HCT116 (cell line): ENCODE results near the gene PTGIS. TPM values are rescaled to one million over a fixed set of nuclear protein-coding genes. Genes with fewer than 3 reads are reported as not detected.

Experiments
- ATAC-seq: fragments of 200-7000 bp; cut with Tn5 transposase; 2 replicates; pipeline ENCODE4 v1.9.1; 2020; ENCODE audit warnings: mild to moderate bottlenecking, moderate library complexity
- BruUV-seq: library from RNA; stranded (reverse); fragments of 400-500 nt; replicated peaks from 2 replicates; lab custom pipeline; 2021; lab: Mats Ljungman, UMichigan
- CTCF ChIA-PET: fragments of 300-600 bp; sonication (Branson Sonifier 250); formaldehyde crosslinking; loops from one replicate; lab custom pipeline; 2021; ENCODE audit warnings: antibody characterized with exemption; lab: Charles Lee
- POLR2A ChIA-PET: fragments of 300-600, 350-600 bp; sonication (Branson Sonifier 250); formaldehyde crosslinking; loops from one replicate; lab custom pipeline; 2021; ENCODE audit warnings: antibody characterized with exemption; lab: Charles Lee
- RAD21 ChIA-PET, 2 experiments: fragments of 300-600 bp; sonication (Branson Sonifier 250); formaldehyde crosslinking; loops; one replicate each; lab custom pipeline; 2023; ENCODE audit warnings: low total read pairs in 2 of 2; ENCODE audit not compliant: uncharacterized antibody in 2 of 2, unreplicated experiment in 2 of 2, low non-redundant PET in 1 of 2; lab: Charles Lee
- DNase-seq: peaks from one replicate; pipeline ENCODE4 v3.0.0-alpha.2; 2010; ENCODE audit warnings: low read depth, low spot score
- H2AFZ ChIP-seq: fragments of 200-600 bp; shearing (Covaris generic), sonication (generic); 2 replicates; pipeline ENCODE4 v1.6.1; 2017; ENCODE audit warnings: low read depth, mixed run types, mixed read lengths, antibody characterized with exemption, low read length; ENCODE audit not compliant: poor library complexity, severe bottlenecking
- H3K27ac ChIP-seq: 2 replicates; pipeline ENCODE4 v1.5.1; 2012; ENCODE audit warnings: low read depth, low read length
- H3K27me3 ChIP-seq: fragments of 200-600 bp; sonication (generic); 2 replicates; pipeline ENCODE4 v1.6.1; 2016; ENCODE audit warnings: mixed run types, low read length, mixed read lengths; ENCODE audit not compliant: insufficient read depth
- H3K36me3 ChIP-seq, 2 experiments: fragments of 200-500 bp in 1 of 2; fragments of 200-600 bp in 1 of 2; sonication (Bioruptor generic) in 1 of 2; sonication (generic) in 1 of 2; 2 replicates each; pipeline versions ENCODE4 v1.5.1 to v1.6.1; 2014 to 2016; ENCODE audit warnings: low read length in 2 of 2, inconsistent platforms in 1 of 2, mixed read lengths in 1 of 2, mixed run types in 1 of 2; ENCODE audit not compliant: insufficient read depth in 2 of 2, control insufficient read depth in 1 of 2
- H3K4me1 ChIP-seq, 2 experiments: fragments of 200-600 bp in 1 of 2; sonication (generic) in 1 of 2; 2 replicates each; pipeline versions ENCODE4 v1.5.1 to v1.6.1; 2012 to 2017; ENCODE audit warnings: low read length in 2 of 2, inconsistent platforms in 1 of 2, mild to moderate bottlenecking in 1 of 2, mixed read lengths in 1 of 2, mixed run types in 1 of 2, moderate library complexity in 1 of 2; ENCODE audit not compliant: insufficient read depth in 2 of 2, control insufficient read depth in 1 of 2
- H3K4me2 ChIP-seq: fragments of 200-600 bp; sonication (generic); 2 replicates; pipeline ENCODE4 v1.6.1; 2017; ENCODE audit warnings: mixed run types, low read length, mixed read lengths
- H3K4me3 ChIP-seq, 2 experiments: fragments of 200-600 bp in 1 of 2; sonication (generic) in 1 of 2; replicated peaks in 1 of 2; 2 replicates each; pipeline ENCODE4 v1.5.1; 2011 to 2016; ENCODE audit warnings: low read length in 2 of 2, control low read depth in 1 of 2, low read depth in 1 of 2, mild to moderate bottlenecking in 1 of 2, mixed read lengths in 1 of 2, mixed run types in 1 of 2
- H3K79me2 ChIP-seq: fragments of 200-600 bp; sonication (generic); 2 replicates; pipeline ENCODE4 v1.6.1; 2017; ENCODE audit warnings: mild to moderate bottlenecking, mixed run types, low read length, moderate library complexity, mixed read lengths; ENCODE audit not compliant: insufficient read depth
- H3K9ac ChIP-seq: fragments of 200-600 bp; sonication (generic); 2 replicates; pipeline ENCODE4 v1.6.1; 2016; ENCODE audit warnings: low read length, mixed read lengths
- H3K9me2 ChIP-seq: fragments of 200-600 bp; sonication (generic), shearing (Covaris generic); 2 replicates; pipeline ENCODE4 v1.6.1; 2017; ENCODE audit warnings: mixed run types, mild to moderate bottlenecking, moderate library complexity; ENCODE audit not compliant: insufficient read depth
- H3K9me3 ChIP-seq, 2 experiments: fragments of 200-500 bp in 1 of 2; fragments of 200-600 bp in 1 of 2; sonication (Bioruptor generic) in 1 of 2; sonication (generic) in 1 of 2; 2 replicates each; pipeline ENCODE4 v1.6.1; 2014 to 2017; ENCODE audit warnings: low read length in 2 of 2, mixed read lengths in 2 of 2, inconsistent platforms in 1 of 2, low read depth in 1 of 2, mild to moderate bottlenecking in 1 of 2, mixed run types in 1 of 2, moderate library complexity in 1 of 2; ENCODE audit not compliant: control insufficient read depth in 1 of 2, insufficient read depth in 1 of 2
- H4K20me1 ChIP-seq: fragments of 200-600 bp; sonication (generic), shearing (Covaris generic); 2 replicates; pipeline ENCODE4 v1.6.1; 2017; ENCODE audit warnings: mixed run types, mild to moderate bottlenecking, moderate library complexity; ENCODE audit not compliant: insufficient read depth
- CTCF ChIP-seq, 3 experiments: fragments of 200-600 bp in 1 of 3; sonication (generic) in 1 of 3; IDR thresholded peaks in 2 of 3; conservative IDR thresholded peaks in 1 of 3; 2 replicates each; pipeline ENCODE4 v1.5.1; 2012 to 2017; ENCODE audit warnings: low read depth in 2 of 3, low read length in 2 of 3, antibody characterized with exemption in 1 of 3, borderline replicate concordance in 1 of 3, control low read depth in 1 of 3, mild to moderate bottlenecking in 1 of 3, mixed read lengths in 1 of 3, mixed run types in 1 of 3, moderate library complexity in 1 of 3; ENCODE audit not compliant: insufficient read depth in 1 of 3
- EGR1 ChIP-seq: IDR thresholded peaks from 2 replicates; pipeline ENCODE4 v1.6.1; 2012; ENCODE audit warnings: low read depth
- ELF1 ChIP-seq: IDR thresholded peaks from 2 replicates; pipeline ENCODE4 v1.6.1; 2012; ENCODE audit warnings: low read depth, borderline replicate concordance
- EZH2phosphoT487 ChIP-seq: fragments of 200-600 bp; IDR thresholded peaks from 2 replicates; pipeline ENCODE4 v1.6.1; 2018; ENCODE audit warnings: antibody characterized with exemption, borderline replicate concordance
- POLR2AphosphoS5 ChIP-seq: IDR thresholded peaks from 2 replicates; pipeline ENCODE4 v1.6.1; 2011; ENCODE audit warnings: mild to moderate bottlenecking, low read depth, low read length, moderate library complexity
- RAD21 ChIP-seq: IDR thresholded peaks from 2 replicates; pipeline ENCODE4 v1.6.1; 2012; ENCODE audit warnings: low read depth, mild to moderate bottlenecking
- SIN3A ChIP-seq: IDR thresholded peaks from 2 replicates; pipeline ENCODE4 v1.6.1; 2012; ENCODE audit warnings: low read depth
- SRF ChIP-seq: IDR thresholded peaks from 2 replicates; pipeline ENCODE4 v1.6.1; 2012; ENCODE audit warnings: low read depth
- TCF7L2 ChIP-seq: IDR thresholded peaks from 2 replicates; pipeline ENCODE4 v1.7.0; 2011; ENCODE audit warnings: borderline replicate concordance, inconsistent platforms; ENCODE audit not compliant: insufficient read depth, insufficient read length; ENCODE audit errors: extremely low read depth
- YY1 ChIP-seq: IDR thresholded peaks from 2 replicates; pipeline ENCODE4 v1.6.1; 2011; ENCODE audit warnings: low read length, low read depth, moderate library complexity, mild to moderate bottlenecking; ENCODE audit not compliant: insufficient replicate concordance; ENCODE audit errors: extremely low read depth
- ZFX ChIP-seq: fragments of 450-650 bp; IDR thresholded peaks from 2 replicates; pipeline ENCODE4 v1.6.1; 2017
- ZNF274 ChIP-seq: fragments of 200-500 bp; sonication (Bioruptor generic); IDR thresholded peaks from 2 replicates; pipeline ENCODE4 v1.6.1; 2014; ENCODE audit warnings: mild to moderate bottlenecking, low read depth, low read length, inconsistent platforms
- intact Hi-C: fragments of 100-400 bp; cut with micrococcal nuclease; formaldehyde crosslinking; loops from 2 replicates; pipeline ENCODE4 v1.10.0; 2022
- total RNA-seq: library from RNA; stranded (reverse); gene quantifications from one replicate; pipeline ENCODE4 v1.2.1, GENCODE V29; 2021; ENCODE audit not compliant: unreplicated experiment
- TF ChIP-seq, protein P1 (sequence below): IDR thresholded peaks from 2 replicates; pipeline ENCODE4 v1.6.1; 2012; ENCODE audit warnings: low read depth

Gene PTGIS
- total RNA-seq, 1 experiment from 2014 or later = 0.25 TPM

DNA sequence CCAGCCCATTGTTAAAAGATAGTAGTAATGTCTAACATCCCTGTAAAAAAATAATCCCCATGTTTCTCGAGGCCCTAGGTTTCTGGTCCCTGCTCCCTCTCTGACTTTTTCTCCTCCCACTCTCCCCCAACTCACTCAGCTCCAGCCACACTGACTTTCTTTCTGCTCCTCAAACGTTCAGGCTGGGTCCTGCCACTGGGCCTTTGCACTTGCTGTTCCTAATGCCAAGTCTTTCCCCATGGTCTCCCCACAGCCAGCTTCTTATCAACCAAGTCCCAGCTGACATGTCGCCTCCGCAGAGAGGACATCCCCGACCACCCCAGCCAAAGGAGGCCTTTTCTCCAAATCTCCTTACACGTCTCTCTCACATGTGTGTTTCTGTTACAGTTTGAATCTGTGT is 21.8 kb upstream of the PTGIS start:
- ATAC-seq (no peak), DNase-seq (no peak)
- H3K9ac ChIP-seq = no peak overlapping the region
- no peaks in the 10 kb centered on the region for H3K79me2 ChIP-seq
- RAD21 ChIA-PET = no interaction called here
- no peaks in the 10 kb centered on the region for H3K9me3 ChIP-seq
- CTCF ChIA-PET = no interaction called here
- H3K9me2 ChIP-seq = no peaks in the 10 kb centered on the region
- BruUV-seq = no TSS peak
- POLR2A ChIA-PET = no interaction called here
- H3K27me3 ChIP-seq = no peaks in the 10 kb centered on the region
- no peak overlapping the region for H3K27ac ChIP-seq
- H3K4me1 ChIP-seq = peaks cover 8 to 20% of the 10 kb centered on the region in 2 experiments; a peak in 3 of 4 replicates
- H3K36me3 ChIP-seq = no peaks in the 10 kb centered on the region
- no peak overlapping the region for H3K4me2 ChIP-seq
- H4K20me1 ChIP-seq = no peaks in the 10 kb centered on the region
- intact Hi-C loops = no loop called here
- TF ChIP-seq SRF (no peak), ZFX (no peak)
- no peak overlapping the region for H2AFZ ChIP-seq
- no peak overlapping the region for H3K4me3 ChIP-seq

DNA sequence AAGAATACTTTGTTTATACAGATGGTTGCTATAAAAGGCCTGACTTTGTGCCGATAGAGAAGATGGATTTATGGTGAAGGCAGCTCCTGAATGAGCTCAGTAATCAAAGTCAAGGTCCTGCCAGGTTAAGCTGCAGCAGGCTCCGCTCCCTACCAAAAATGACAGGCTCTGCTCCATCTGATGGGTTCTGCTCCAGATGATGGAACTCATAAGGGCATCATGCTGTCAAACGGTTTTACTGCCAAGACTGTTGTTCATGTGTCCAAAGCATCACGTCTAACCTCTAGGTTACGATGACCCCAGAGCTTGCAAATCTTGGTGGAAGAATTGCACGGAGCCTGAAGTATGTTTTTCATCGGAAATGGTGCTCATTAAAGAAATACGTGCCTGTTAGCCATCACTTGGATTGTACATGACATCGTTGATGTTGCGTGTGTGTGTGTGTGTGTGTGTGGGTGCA is 19.2 kb upstream of the PTGIS start:
- no peaks in the 10 kb centered on the region for H3K27me3 ChIP-seq
- no peaks in the 10 kb centered on the region for H3K9me2 ChIP-seq
- CTCF ChIA-PET = no interaction called here
- no TSS peak for BruUV-seq
- H3K36me3 ChIP-seq = no peaks in the 10 kb centered on the region
- peaks cover 7 to 17% of the 10 kb centered on the region in 2 experiments for H3K4me1 ChIP-seq
- intact Hi-C loops = no loop called here
- H3K9ac ChIP-seq = no peak overlapping the region
- no peak overlapping the region for H3K27ac ChIP-seq
- DNase-seq (no peak), ATAC-seq (no peak)
- H3K4me3 ChIP-seq = no peak overlapping the region
- RAD21 ChIA-PET = no interaction called here
- H3K79me2 ChIP-seq = no peaks in the 10 kb centered on the region
- H3K4me2 ChIP-seq = no peak overlapping the region
- TF ChIP-seq CTCF (IDR thresholded peaks at IDR 0.05 in 2 of 3, conservative IDR thresholded peaks at IDR 0.05 in 1 of 3; ENCODE audit: borderline replicate concordance in 1 of 3, insufficient read depth in 1 of 3, low read depth in 2 of 3, low read length in 2 of 3) = no peak
- TF ChIP-seq SIN3A = no peak
- TF ChIP-seq, protein P1, sequence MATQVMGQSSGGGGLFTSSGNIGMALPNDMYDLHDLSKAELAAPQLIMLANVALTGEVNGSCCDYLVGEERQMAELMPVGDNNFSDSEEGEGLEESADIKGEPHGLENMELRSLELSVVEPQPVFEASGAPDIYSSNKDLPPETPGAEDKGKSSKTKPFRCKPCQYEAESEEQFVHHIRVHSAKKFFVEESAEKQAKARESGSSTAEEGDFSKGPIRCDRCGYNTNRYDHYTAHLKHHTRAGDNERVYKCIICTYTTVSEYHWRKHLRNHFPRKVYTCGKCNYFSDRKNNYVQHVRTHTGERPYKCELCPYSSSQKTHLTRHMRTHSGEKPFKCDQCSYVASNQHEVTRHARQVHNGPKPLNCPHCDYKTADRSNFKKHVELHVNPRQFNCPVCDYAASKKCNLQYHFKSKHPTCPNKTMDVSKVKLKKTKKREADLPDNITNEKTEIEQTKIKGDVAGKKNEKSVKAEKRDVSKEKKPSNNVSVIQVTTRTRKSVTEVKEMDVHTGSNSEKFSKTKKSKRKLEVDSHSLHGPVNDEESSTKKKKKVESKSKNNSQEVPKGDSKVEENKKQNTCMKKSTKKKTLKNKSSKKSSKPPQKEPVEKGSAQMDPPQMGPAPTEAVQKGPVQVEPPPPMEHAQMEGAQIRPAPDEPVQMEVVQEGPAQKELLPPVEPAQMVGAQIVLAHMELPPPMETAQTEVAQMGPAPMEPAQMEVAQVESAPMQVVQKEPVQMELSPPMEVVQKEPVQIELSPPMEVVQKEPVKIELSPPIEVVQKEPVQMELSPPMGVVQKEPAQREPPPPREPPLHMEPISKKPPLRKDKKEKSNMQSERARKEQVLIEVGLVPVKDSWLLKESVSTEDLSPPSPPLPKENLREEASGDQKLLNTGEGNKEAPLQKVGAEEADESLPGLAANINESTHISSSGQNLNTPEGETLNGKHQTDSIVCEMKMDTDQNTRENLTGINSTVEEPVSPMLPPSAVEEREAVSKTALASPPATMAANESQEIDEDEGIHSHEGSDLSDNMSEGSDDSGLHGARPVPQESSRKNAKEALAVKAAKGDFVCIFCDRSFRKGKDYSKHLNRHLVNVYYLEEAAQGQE = no peak
- TF ChIP-seq RAD21 = no peak
- TF ChIP-seq ZNF274 = no peak
- TF ChIP-seq TCF7L2 = no peak
- no peak for TF ChIP-seq EZH2phosphoT487
- no peak for TF ChIP-seq POLR2AphosphoS5
- TF ChIP-seq ZFX = no peak
- no peak for TF ChIP-seq EGR1
- no peak for TF ChIP-seq ELF1
- TF ChIP-seq YY1 = no peak
- TF ChIP-seq, all 23 proteins: peak for 0
- H3K9me3 ChIP-seq = peaks cover 0 to 6% of the 10 kb centered on the region in 2 experiments; a peak in 1 of 4 replicates
- POLR2A ChIA-PET = no interaction called here
- H4K20me1 ChIP-seq = no peaks in the 10 kb centered on the region
- no peak overlapping the region for H2AFZ ChIP-seq
